WTC11 (cell line): ENCODE results near the gene FGF1. TPM values are rescaled to one million over a fixed set of nuclear protein-coding genes. Genes with fewer than 3 reads are reported as not detected.

Experiments used
- ATAC-seq: fragments of 200-7000 bp; cut with Tn5 transposase; 2 replicates; pipeline ENCODE4 v1.10.0; 2021; ENCODE audit warnings: mild to moderate bottlenecking, moderate library complexity
- CTCF ChIA-PET: fragments of 300-600 bp; sonication (Branson Sonifier 250); formaldehyde crosslinking; loops from one replicate; lab custom pipeline; 2021; ENCODE audit warnings: antibody characterized with exemption; lab: Charles Lee
- POLR2A ChIA-PET: fragments of 350-600 bp; sonication (Branson Sonifier 250); formaldehyde crosslinking; loops from one replicate; lab custom pipeline; 2021; ENCODE audit warnings: antibody characterized with exemption; lab: Charles Lee
- DNase-seq: peaks from one replicate; pipeline ENCODE4 v3.0.0; 2021; ENCODE audit warnings: low spot score
- H3K27ac Mint-ChIP-seq: 2 replicates; pipeline ENCODE4 v1.8.0; 2021; ENCODE audit warnings: mixed read lengths
- H3K27me3 Mint-ChIP-seq: 2 replicates; pipeline ENCODE4 v1.8.0; 2021; ENCODE audit warnings: low read depth, mild to moderate bottlenecking, moderate library complexity, mixed read lengths
- H3K36me3 Mint-ChIP-seq: 2 replicates; pipeline ENCODE4 v1.8.0; 2021; ENCODE audit warnings: mixed read lengths
- H3K4me1 Mint-ChIP-seq: 2 replicates; pipeline ENCODE4 v1.8.0; 2022; ENCODE audit warnings: mixed read lengths
- H3K4me3 Mint-ChIP-seq: 2 replicates; pipeline ENCODE4 v1.8.0; 2021; ENCODE audit warnings: mild to moderate bottlenecking, moderate library complexity, mixed read lengths
- H3K9me3 Mint-ChIP-seq: 2 replicates; pipeline ENCODE4 v1.8.0; 2021; ENCODE audit warnings: mixed read lengths
- ATF6 ChIP-seq: sonication (generic); formaldehyde crosslinking; IDR thresholded peaks from 2 replicates; pipeline ENCODE4 v1.8.1; 2023; ENCODE audit warnings: mild to moderate bottlenecking, missing genetic modification reagents
- CREM ChIP-seq: sonication (generic); formaldehyde crosslinking; IDR thresholded peaks from 2 replicates; pipeline ENCODE4 v1.8.1; 2022; ENCODE audit warnings: mild to moderate bottlenecking, missing genetic modification reagents, moderate library complexity
- FOXJ3 ChIP-seq: sonication (generic); formaldehyde crosslinking; IDR thresholded peaks from 2 replicates; pipeline ENCODE4 v1.9.0; 2021; ENCODE audit warnings: missing genetic modification reagents, mild to moderate bottlenecking, borderline replicate concordance
- FOXP4 ChIP-seq: sonication (generic); formaldehyde crosslinking; IDR thresholded peaks from 2 replicates; pipeline ENCODE4 v1.8.0; 2022; ENCODE audit warnings: mild to moderate bottlenecking, missing genetic modification reagents
- HMGA2 ChIP-seq: fragments of 250-450 bp; sonication (Bioruptor Pico); IDR thresholded peaks from 2 replicates; pipeline ENCODE4 v1.4.0; 2021; ENCODE audit warnings: mild to moderate bottlenecking, moderate library complexity
- IRF1 ChIP-seq: sonication (generic); formaldehyde crosslinking; IDR thresholded peaks from 2 replicates; pipeline ENCODE4 v1.8.0; 2023; ENCODE audit warnings: missing genetic modification reagents
- MXD4 ChIP-seq: fragments of 250-450 bp; sonication (Bioruptor Pico); IDR thresholded peaks from 2 replicates; pipeline ENCODE4 v1.8.0; 2021; ENCODE audit warnings: mild to moderate bottlenecking, moderate library complexity, borderline replicate concordance
- MYBL2 ChIP-seq: sonication (generic); formaldehyde crosslinking; IDR thresholded peaks from 2 replicates; pipeline ENCODE4 v1.8.1; 2023; ENCODE audit warnings: mild to moderate bottlenecking, moderate library complexity, missing genetic modification reagents
- NFYB ChIP-seq: sonication (generic); formaldehyde crosslinking; conservative IDR thresholded peaks from 2 replicates; pipeline ENCODE4 v1.8.0; 2022; ENCODE audit warnings: low read depth, missing genetic modification reagents
- NR2C2 ChIP-seq: sonication (generic); formaldehyde crosslinking; IDR thresholded peaks from 2 replicates; pipeline ENCODE4 v1.8.0; 2022; ENCODE audit warnings: mild to moderate bottlenecking, missing genetic modification reagents
- PRDM15 ChIP-seq: sonication (generic); formaldehyde crosslinking; IDR thresholded peaks from 2 replicates; pipeline ENCODE4 v1.8.0; 2022; ENCODE audit warnings: missing genetic modification reagents
- PRRX2 ChIP-seq: fragments of 250-450 bp; sonication (Bioruptor Pico); IDR thresholded peaks from 2 replicates; pipeline ENCODE4 v1.8.0; 2021; ENCODE audit warnings: mild to moderate bottlenecking
- SMAD4 ChIP-seq: sonication (generic); formaldehyde crosslinking; IDR thresholded peaks from 2 replicates; pipeline ENCODE4 v1.8.0; 2022; ENCODE audit warnings: mild to moderate bottlenecking, missing genetic modification reagents
- STAT6 ChIP-seq: sonication (generic); formaldehyde crosslinking; conservative IDR thresholded peaks from 2 replicates; pipeline ENCODE4 v1.8.1; 2023; ENCODE audit warnings: mild to moderate bottlenecking, low read depth, missing genetic modification reagents, moderate library complexity
- TCF7 ChIP-seq: sonication (generic); formaldehyde crosslinking; IDR thresholded peaks from 2 replicates; pipeline ENCODE4 v1.8.0; 2022; ENCODE audit warnings: mild to moderate bottlenecking, low read depth, missing genetic modification reagents, moderate library complexity
- ZNF232 ChIP-seq: sonication (generic); formaldehyde crosslinking; IDR thresholded peaks from 2 replicates; pipeline ENCODE4 v1.8.0; 2022; ENCODE audit warnings: mild to moderate bottlenecking, missing genetic modification reagents
- ZNF263 ChIP-seq: sonication (generic); formaldehyde crosslinking; IDR thresholded peaks from 2 replicates; pipeline ENCODE4 v1.8.1; 2022; ENCODE audit warnings: low read depth, mild to moderate bottlenecking, moderate library complexity, missing genetic modification reagents
- ZNF425 ChIP-seq: fragments of 250-450 bp; sonication (Bioruptor Pico); conservative IDR thresholded peaks from 2 replicates; pipeline ENCODE4 v1.9.0; 2021; ENCODE audit warnings: mild to moderate bottlenecking
- total RNA-seq: library from RNA; stranded (reverse); gene quantifications from 3 replicates; pipeline ENCODE4 v1.2.3, GENCODE V29; 2021

The FGF1 gene
- total RNA-seq, 1 experiment from 2014 or later, result 0.55 TPM

GRCh38 chr5:142642427-142642826 is 43.5 kb downstream of the FGF1 start:
- Mint-ChIP-seq H3K4me3 (no peak overlapping the region), H3K27me3 (no peaks in the 10 kb centered on the region), H3K4me1 (peaks cover 29% of the 10 kb centered on the region), H3K9me3 (no peaks in the 10 kb centered on the region), H3K36me3 (no peaks in the 10 kb centered on the region), H3K27ac (no peak overlapping the region)
- POLR2A ChIA-PET, result no interaction called here
- DNase-seq (no peak), ATAC-seq (no peak)
- no peak for TF ChIP-seq ATF6 (CRISPR knock-in tag)
- TF ChIP-seq PRRX2, result no peak
- TF ChIP-seq MYBL2 (CRISPR knock-in tag), result no peak
- TF ChIP-seq MXD4, result no peak
- TF ChIP-seq PRDM15 (CRISPR knock-in tag), result no peak
- no peak for TF ChIP-seq HMGA2 (CRISPR knock-in tag)
- CTCF ChIA-PET, result interaction anchor here (0.9 to 5.4 kb wide), 3 partner anchors 12 to 40 kb away, joined by 3 to 68 read pairs (median 7); no protein-coding TSS in a partner anchor

- DNase-seq, result no peak
- no peaks in the 10 kb centered on the region for H3K9me3 Mint-ChIP-seq
- no peak for TF ChIP-seq FOXJ3 (CRISPR knock-in tag)
- TF ChIP-seq FOXP4 (CRISPR knock-in tag), result no peak
- no peak for TF ChIP-seq TCF7 (CRISPR knock-in tag)
- no peak for TF ChIP-seq ZNF425 (CRISPR knock-in tag)
- TF ChIP-seq, all 79 proteins: peak for 0
- Mint-ChIP-seq H3K27ac (no peak overlapping the region), H3K27me3 (no peaks in the 10 kb centered on the region), H3K4me3 (no peak overlapping the region), H3K36me3 (no peaks in the 10 kb centered on the region), H3K4me1 (peaks cover 29% of the 10 kb centered on the region)
- ATAC-seq, result no peak
- ChIA-PET POLR2A (no interaction called here), CTCF (interaction anchor here (1.7 to 5.4 kb wide), 3 partner anchors 13 to 71 kb away, joined by 4 to 68 read pairs (median 12); no protein-coding TSS in a partner anchor)
Observed at GRCh38 chr5:142641711-142642110, 44.2 kb downstream of the FGF1 start.

- POLR2A ChIA-PET, result no interaction called here
- Mint-ChIP-seq H3K36me3 (no peaks in the 10 kb centered on the region), H3K27me3 (no peaks in the 10 kb centered on the region), H3K4me1 (peaks cover 29% of the 10 kb centered on the region), H3K27ac (no peak overlapping the region), H3K9me3 (no peaks in the 10 kb centered on the region), H3K4me3 (no peak overlapping the region)
- DNase-seq (no peak), ATAC-seq (peak; percentile 66)
- CTCF ChIA-PET, result interaction anchor here (0.8 to 1.7 kb wide), 5 partner anchors 15 to 72 kb away, joined by 3 to 13 read pairs (median 5); no protein-coding TSS in a partner anchor
- TF ChIP-seq STAT6 (CRISPR knock-in tag) (no peak), CREM (no peak), ZNF263 (CRISPR knock-in tag) (no peak), NR2C2 (CRISPR knock-in tag) (no peak), SMAD4 (CRISPR knock-in tag) (no peak), NFYB (no peak), IRF1 (no peak), ZNF232 (CRISPR knock-in tag) (no peak)
Observed at GRCh38 chr5:142640316-142641005, 45.4 kb downstream of the FGF1 start.
